Stimulated activated CD8-positive, alpha-beta memory T cell treated with anti-CD3 and anti-CD28 coated beads, Interleukin-15, amount 100 ng/mL, for 1 hour (primary cell): ENCODE results near the gene MPP4.

Source experiments
- DNase-seq: peaks from one replicate; pipeline ENCODE4 v3.0.0-alpha.2; 2020; ENCODE audit warnings: low read depth

The MPP4 gene

GRCh38 chr2:201698588-201699226, at the start of gene MPP4:
Gene MPP4, minus strand, starts transcription at chr2:201698644. Its CDS starts 4,690 bp downstream, at chr2:201693954.
- DNase-seq = no peak

- no peak for DNase-seq
These were observed 48.1 kb upstream of the MPP4 start for GRCh38 chr2:201746551-201746950.

- no peak for DNase-seq
These were observed 37.0 kb upstream of the MPP4 start for GRCh38 chr2:201735486-201735885.

GRCh38 chr2:201734111-201734510, 35.7 kb upstream of the MPP4 start:
- no peak for DNase-seq

- DNase-seq = no peak
These were observed 35.1 kb upstream of the MPP4 start for GRCh38 chr2:201733544-201733943.

GRCh38 chr2:201730651-201731285, 32.3 kb upstream of the MPP4 start:
- DNase-seq = no peak

- no peak for DNase-seq
These were observed 17.0 kb upstream of the MPP4 start for GRCh38 chr2:201715459-201715858.

GRCh38 chr2:201712726-201713125, 14.3 kb upstream of the MPP4 start:
- DNase-seq = no peak

GRCh38 chr2:201709747-201710146, 11.3 kb upstream of the MPP4 start:
- DNase-seq = no peak

- DNase-seq = no peak
These were observed 10.6 kb upstream of the MPP4 start for GRCh38 chr2:201709049-201709448.

- DNase-seq = no peak
These were observed 9.3 kb upstream of the MPP4 start for GRCh38 chr2:201707753-201708152.

- no peak for DNase-seq
These were observed 8.7 kb upstream of the MPP4 start for GRCh38 chr2:201707142-201707541.

GRCh38 chr2:201704536-201704935, 6.1 kb upstream of the MPP4 start:
- no peak for DNase-seq

GRCh38 chr2:201701646-201702045, 3.2 kb upstream of the MPP4 start:
- no peak for DNase-seq

GRCh38 chr2:201699416-201699815, 972 bp upstream of the MPP4 start:
- no peak for DNase-seq

GRCh38 chr2:201697899-201698298, 545 bp downstream of the MPP4 start:
- no peak for DNase-seq

- no peak for DNase-seq
These were observed 2.2 kb downstream of the MPP4 start for GRCh38 chr2:201696151-201696659.

GRCh38 chr2:201685156-201685555, 13.3 kb downstream of the MPP4 start:
- no peak for DNase-seq

GRCh38 chr2:201680743-201681142, 17.7 kb downstream of the MPP4 start:
- no peak for DNase-seq

- DNase-seq = no peak
These were observed 20.0 kb downstream of the MPP4 start for GRCh38 chr2:201678401-201678800.

GRCh38 chr2:201675454-201675853, 23.0 kb downstream of the MPP4 start:
- DNase-seq = no peak

GRCh38 chr2:201674794-201675193, 23.6 kb downstream of the MPP4 start:
- no peak for DNase-seq

GRCh38 chr2:201674298-201674697, 24.1 kb downstream of the MPP4 start:
- no peak for DNase-seq

GRCh38 chr2:201673546-201673945, 24.9 kb downstream of the MPP4 start:
- DNase-seq = no peak
